ENCODE measurements around the gene CLDN14.

The CLDN14 gene

GRCh38 chr21:36423771-36424433 is 56.0 kb downstream of the CLDN14 start:
- no peak overlapping the region for H3K27ac ChIP-seq (ENCODE audit: low read depth, low read length)
- no peak overlapping the region for H2AK5ac ChIP-seq (ENCODE audit: low read length)

DNA sequence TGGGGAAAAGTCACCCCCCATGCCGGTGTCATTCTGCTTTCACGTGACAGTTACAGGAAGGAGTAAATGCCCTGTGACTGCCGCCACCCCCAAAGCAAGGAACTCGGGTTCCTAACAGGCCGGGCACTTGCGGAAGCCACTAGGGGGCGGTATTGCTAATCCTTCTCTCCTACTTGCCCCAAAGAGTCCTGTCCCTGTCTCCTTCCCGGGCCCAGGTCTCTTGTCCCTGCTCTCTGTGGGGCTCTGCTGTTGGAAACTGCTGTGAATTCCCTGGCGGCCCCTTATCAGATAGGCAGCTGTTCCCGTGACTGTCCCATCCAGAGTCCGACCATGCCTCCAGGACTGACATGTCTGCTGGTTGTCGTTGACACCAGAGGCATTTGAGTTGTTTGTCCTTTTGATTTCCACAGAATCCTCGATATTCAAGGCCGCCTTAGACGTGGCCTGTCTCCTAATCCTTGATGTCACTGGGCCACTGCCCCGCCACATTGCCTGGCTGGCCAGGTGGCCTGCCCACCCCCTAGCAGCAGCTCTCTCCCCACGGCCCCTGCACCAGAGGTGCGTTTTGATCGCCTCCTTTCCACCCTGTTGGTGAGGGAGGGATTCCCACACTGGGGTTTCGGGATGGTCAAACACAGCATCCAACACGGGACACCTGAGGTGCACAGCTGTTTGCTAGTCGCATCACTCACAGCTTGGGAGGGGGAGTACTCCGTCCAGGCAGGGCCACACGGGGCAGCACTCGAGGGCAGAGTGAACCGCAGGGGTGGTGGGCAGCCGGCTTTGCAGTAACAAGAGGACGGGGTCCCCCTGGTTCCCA is 57.4 kb downstream of the CLDN14 start:
- Histone ChIP-seq H4K5ac (ENCODE audit: low read length) (no peak overlapping the region), H3K18ac (ENCODE audit: low read length) (no peak overlapping the region), H3K4ac (ENCODE audit: low read depth, low read length) (no peak overlapping the region), H3K36me3 (ENCODE audit: control insufficient read depth, insufficient read depth, low read length) (no peaks in the 10 kb centered on the region), H2BK120ac (ENCODE audit: low read depth, low read length) (no peak overlapping the region), H3K56ac (ENCODE audit: low read length) (peak overlapping the region; percentile 57), H2AK5ac (ENCODE audit: low read length) (no peak overlapping the region), H3K27me3 (ENCODE audit: insufficient read depth, low read length, poor library complexity) (no peaks in the 10 kb centered on the region), H2BK15ac (replicated peaks; ENCODE audit: low read depth) (no peak overlapping the region), H3K79me2 (ENCODE audit: control insufficient read depth, insufficient read depth, low read length) (no peaks in the 10 kb centered on the region), H3K4me1 (ENCODE audit: control insufficient read depth, low read depth, low read length) (peaks cover 7% of the 10 kb centered on the region), H2BK5ac (ENCODE audit: low read length) (peak overlapping the region; percentile 6), H3K23ac (ENCODE audit: low read length) (no peak overlapping the region), H4K8ac (ENCODE audit: low read depth, low read length) (no peak overlapping the region), H3K4me3 (ENCODE audit: low read length) (no peak overlapping the region), H3K9ac (ENCODE audit: low read length) (peak overlapping the region; percentile 1), H3K79me1 (ENCODE audit: low read length) (no peaks in the 10 kb centered on the region), H3K4me2 (ENCODE audit: low read length) (no peak overlapping the region), H3K27ac (ENCODE audit: low read depth, low read length) (no peak overlapping the region)
- WGBS (ENCODE audit: extremely low coverage, insufficient coverage, low lambda C conversion rate), result no CpG with 5 or more reads among the region's 28 CpGs
- DNase-seq, result peak; percentile 95

More at GRCh38 chr21:36423771-36424433, 56.0 kb downstream of the CLDN14 start:
- no peak overlapping the region for H3K23ac ChIP-seq (ENCODE audit: low read length)
- no peak overlapping the region for H2BK15ac ChIP-seq (replicated peaks; ENCODE audit: low read depth)
- H3K18ac ChIP-seq (ENCODE audit: low read length), result no peak overlapping the region
- no peaks in the 10 kb centered on the region for H3K27me3 ChIP-seq (ENCODE audit: insufficient read depth, low read length, poor library complexity)
- no peak for DNase-seq
- no peak overlapping the region for H2BK5ac ChIP-seq (ENCODE audit: low read length)
- no CpG with 5 or more reads among the region's 12 CpGs for WGBS (ENCODE audit: extremely low coverage, insufficient coverage, low lambda C conversion rate)
- H3K56ac ChIP-seq (ENCODE audit: low read length), result no peak overlapping the region
- no peaks in the 10 kb centered on the region for H3K79me1 ChIP-seq (ENCODE audit: low read length)
- H3K4me2 ChIP-seq (ENCODE audit: low read length), result no peak overlapping the region
- H4K5ac ChIP-seq (ENCODE audit: low read length), result no peak overlapping the region
- no peak overlapping the region for H2BK120ac ChIP-seq (ENCODE audit: low read depth, low read length)
- no peak overlapping the region for H3K4ac ChIP-seq (ENCODE audit: low read depth, low read length)
- H4K8ac ChIP-seq (ENCODE audit: low read depth, low read length), result no peak overlapping the region
- H3K36me3 ChIP-seq (ENCODE audit: control insufficient read depth, insufficient read depth, low read length), result no peaks in the 10 kb centered on the region
- H3K4me3 ChIP-seq (ENCODE audit: low read length), result no peak overlapping the region
- no peak overlapping the region for H3K9ac ChIP-seq (ENCODE audit: low read length)
- peaks cover 7% of the 10 kb centered on the region for H3K4me1 ChIP-seq (ENCODE audit: control insufficient read depth, low read depth, low read length)
- no peaks in the 10 kb centered on the region for H3K79me2 ChIP-seq (ENCODE audit: control insufficient read depth, insufficient read depth, low read length)

DNA sequence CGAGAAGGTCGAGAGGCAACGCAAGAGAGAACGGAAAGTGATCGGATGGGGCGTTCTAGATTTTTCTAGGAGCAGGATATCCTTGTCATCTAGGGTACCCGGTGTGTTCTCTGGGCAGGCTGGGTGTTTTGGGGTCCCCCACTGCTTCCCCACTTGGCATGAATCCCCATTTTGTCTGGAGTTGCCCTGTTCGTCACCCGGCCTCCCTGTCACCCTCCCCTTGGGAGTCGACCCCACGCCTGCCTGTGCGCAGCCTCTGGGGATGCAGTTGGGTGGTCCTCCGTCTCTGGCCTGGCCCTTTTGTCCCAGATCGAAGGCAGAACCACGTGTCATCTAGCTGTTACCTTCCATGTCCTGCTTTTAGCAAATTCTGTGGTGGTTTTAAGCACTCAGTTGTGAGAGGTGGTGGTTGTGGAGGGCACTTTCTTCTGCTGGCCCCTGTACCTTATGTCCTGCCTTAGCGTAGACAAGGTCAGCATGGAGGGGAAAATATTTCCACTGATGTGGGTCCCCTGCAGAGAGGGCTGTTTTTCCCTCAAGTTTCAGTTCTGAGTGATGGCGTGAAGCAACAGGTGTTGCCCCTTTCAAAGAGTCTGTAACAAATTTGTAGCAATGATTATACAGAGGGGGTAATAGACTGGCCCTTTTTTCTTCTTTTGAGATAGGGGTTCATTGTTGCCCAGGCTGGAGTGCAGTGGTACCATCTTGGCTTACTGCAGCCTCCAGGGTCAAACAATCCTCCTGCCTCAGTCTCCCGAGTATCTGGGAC is 59.2 kb downstream of the CLDN14 start:
- DNase-seq, result no peak
- Histone ChIP-seq H3K4me2 (ENCODE audit: low read length) (no peak overlapping the region), H2BK5ac (ENCODE audit: low read length) (no peak overlapping the region), H4K5ac (ENCODE audit: low read length) (no peak overlapping the region), H3K23ac (ENCODE audit: low read length) (no peak overlapping the region), H4K8ac (ENCODE audit: low read depth, low read length) (no peak overlapping the region), H2AK5ac (ENCODE audit: low read length) (no peak overlapping the region), H3K4me1 (ENCODE audit: control insufficient read depth, low read depth, low read length) (peaks cover 7% of the 10 kb centered on the region), H3K56ac (ENCODE audit: low read length) (no peak overlapping the region), H3K9ac (ENCODE audit: low read length) (no peak overlapping the region), H2BK15ac (replicated peaks; ENCODE audit: low read depth) (no peak overlapping the region), H3K79me2 (ENCODE audit: control insufficient read depth, insufficient read depth, low read length) (no peaks in the 10 kb centered on the region), H3K79me1 (ENCODE audit: low read length) (no peaks in the 10 kb centered on the region), H2BK120ac (ENCODE audit: low read depth, low read length) (no peak overlapping the region), H3K36me3 (ENCODE audit: control insufficient read depth, insufficient read depth, low read length) (peaks cover 1% of the 10 kb centered on the region), H3K18ac (ENCODE audit: low read length) (no peak overlapping the region), H3K4me3 (ENCODE audit: low read length) (no peak overlapping the region), H3K4ac (ENCODE audit: low read depth, low read length) (no peak overlapping the region), H3K27me3 (ENCODE audit: insufficient read depth, low read length, poor library complexity) (no peaks in the 10 kb centered on the region), H3K27ac (ENCODE audit: low read depth, low read length) (no peak overlapping the region)
- no CpG with 5 or more reads among the region's 18 CpGs for WGBS (ENCODE audit: extremely low coverage, insufficient coverage, low lambda C conversion rate)

DNA sequence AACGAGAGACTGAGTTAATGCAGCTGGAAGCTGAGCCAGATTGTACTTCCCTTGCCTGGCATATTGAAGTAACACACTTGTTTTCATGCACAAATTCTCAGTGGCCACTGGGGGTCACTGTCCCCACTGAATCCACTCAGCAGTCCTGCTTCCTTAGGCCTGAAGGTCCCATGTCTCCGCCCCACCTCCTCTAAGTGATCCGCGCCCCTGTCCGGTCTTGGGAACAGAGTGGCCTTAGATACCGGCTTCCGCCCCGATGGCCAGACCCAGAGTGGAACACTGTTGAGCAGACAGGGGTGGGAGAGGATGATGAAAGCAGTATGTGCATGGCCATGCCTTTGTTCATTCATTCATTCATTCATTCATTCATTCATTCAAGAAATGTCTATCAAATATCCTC is 59.9 kb downstream of the CLDN14 start:
- H3K79me1 ChIP-seq (ENCODE audit: low read length), result no peaks in the 10 kb centered on the region
- WGBS (ENCODE audit: extremely low coverage, insufficient coverage, low lambda C conversion rate), result no CpG with 5 or more reads among the region's 8 CpGs
- no peaks in the 10 kb centered on the region for H3K27me3 ChIP-seq (ENCODE audit: insufficient read depth, low read length, poor library complexity)
- no peak overlapping the region for H3K56ac ChIP-seq (ENCODE audit: low read length)
- no peak overlapping the region for H3K27ac ChIP-seq (ENCODE audit: low read depth, low read length)
- H4K8ac ChIP-seq (ENCODE audit: low read depth, low read length), result no peak overlapping the region
- no peak overlapping the region for H2BK15ac ChIP-seq (replicated peaks; ENCODE audit: low read depth)
- peaks cover 7% of the 10 kb centered on the region for H3K4me1 ChIP-seq (ENCODE audit: control insufficient read depth, low read depth, low read length)
- H4K5ac ChIP-seq (ENCODE audit: low read length), result no peak overlapping the region
- no peak overlapping the region for H3K9ac ChIP-seq (ENCODE audit: low read length)
- no peak overlapping the region for H3K4ac ChIP-seq (ENCODE audit: low read depth, low read length)
- no peaks in the 10 kb centered on the region for H3K79me2 ChIP-seq (ENCODE audit: control insufficient read depth, insufficient read depth, low read length)
- H3K23ac ChIP-seq (ENCODE audit: low read length), result no peak overlapping the region
- H3K36me3 ChIP-seq (ENCODE audit: control insufficient read depth, insufficient read depth, low read length), result peaks cover 1% of the 10 kb centered on the region
- H3K4me2 ChIP-seq (ENCODE audit: low read length), result no peak overlapping the region
- H3K4me3 ChIP-seq (ENCODE audit: low read length), result no peak overlapping the region
- no peak overlapping the region for H3K18ac ChIP-seq (ENCODE audit: low read length)
- no peak overlapping the region for H2BK5ac ChIP-seq (ENCODE audit: low read length)
- peak; percentile 93 for DNase-seq
- H2BK120ac ChIP-seq (ENCODE audit: low read depth, low read length), result no peak overlapping the region
- H2AK5ac ChIP-seq (ENCODE audit: low read length), result no peak overlapping the region

DNA sequence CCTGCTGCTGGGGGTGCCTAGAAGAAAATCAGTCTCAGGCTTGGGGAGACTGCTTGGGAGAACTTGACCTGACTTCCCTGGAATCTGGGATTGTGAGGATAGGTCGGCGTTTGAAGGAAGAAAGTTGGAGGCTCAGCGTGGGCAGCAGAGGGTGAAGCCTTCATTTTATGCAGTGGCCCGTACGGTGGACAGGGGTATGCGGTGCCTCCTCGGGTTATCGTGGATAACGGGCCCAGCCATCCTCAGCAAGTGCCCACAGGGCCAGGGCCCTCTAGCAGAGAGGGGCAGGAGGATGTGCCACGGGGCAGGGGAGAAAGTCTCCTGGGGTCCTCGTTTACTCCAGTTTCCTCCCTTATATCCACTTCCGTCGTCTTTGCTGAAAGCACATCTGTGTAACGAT is 60.7 kb downstream of the CLDN14 start:
- Histone ChIP-seq H3K4me2 (ENCODE audit: low read length) (no peak overlapping the region), H2AK5ac (ENCODE audit: low read length) (no peak overlapping the region), H4K8ac (ENCODE audit: low read depth, low read length) (no peak overlapping the region), H3K56ac (ENCODE audit: low read length) (no peak overlapping the region), H3K4ac (ENCODE audit: low read depth, low read length) (no peak overlapping the region), H2BK15ac (replicated peaks; ENCODE audit: low read depth) (no peak overlapping the region), H3K4me3 (ENCODE audit: low read length) (no peak overlapping the region), H2BK5ac (ENCODE audit: low read length) (no peak overlapping the region), H2BK120ac (ENCODE audit: low read depth, low read length) (no peak overlapping the region), H3K36me3 (ENCODE audit: control insufficient read depth, insufficient read depth, low read length) (peaks cover 1% of the 10 kb centered on the region), H3K18ac (ENCODE audit: low read length) (no peak overlapping the region), H3K79me2 (ENCODE audit: control insufficient read depth, insufficient read depth, low read length) (no peaks in the 10 kb centered on the region), H3K79me1 (ENCODE audit: low read length) (no peaks in the 10 kb centered on the region), H3K9ac (ENCODE audit: low read length) (no peak overlapping the region), H3K23ac (ENCODE audit: low read length) (no peak overlapping the region), H3K27ac (ENCODE audit: low read depth, low read length) (no peak overlapping the region), H3K4me1 (ENCODE audit: control insufficient read depth, low read depth, low read length) (peaks cover 7% of the 10 kb centered on the region), H4K5ac (ENCODE audit: low read length) (no peak overlapping the region), H3K27me3 (ENCODE audit: insufficient read depth, low read length, poor library complexity) (no peaks in the 10 kb centered on the region)
- no CpG with 5 or more reads among the region's 14 CpGs for WGBS (ENCODE audit: extremely low coverage, insufficient coverage, low lambda C conversion rate)
- DNase-seq, result no peak
